Gastroesophageal sphincter (tissue), 4 donors: Measurements from ENCODE around the gene ISG15. TPM values are rescaled to one million over a fixed set of nuclear protein-coding genes. Genes with fewer than 3 reads are reported as not detected.

Experiments
- ATAC-seq: fragments of 150-250 bp; one replicate; pipeline ENCODE4 v1.9.1; 2016; ENCODE audit warnings: mild to moderate bottlenecking, moderate library complexity
- H3K27ac ChIP-seq, 4 donors: fragments of 200-600 bp; sonication (generic) in 3 of 4; 1 replicate in 3 of 4; 2 replicates in 1 of 4; pipeline ENCODE4 v1.5.1; 2016 to 2019
- H3K27me3 ChIP-seq: fragments of 200-600 bp; sonication (generic); one replicate; pipeline ENCODE4 v1.5.1; 2019
- H3K36me3 ChIP-seq, 2 donors: fragments of 200-600 bp; sonication (generic); one replicate each; pipeline ENCODE4 v1.5.1; 2019; ENCODE audit warnings: control low read depth in 1 of 2
- H3K4me1 ChIP-seq, 3 donors: fragments of 200-600 bp; sonication (generic); 1 replicate in 2 of 3; 2 replicates in 1 of 3; pipeline ENCODE4 v1.5.1; 2016 to 2019; ENCODE audit warnings: control low read depth in 2 of 3
- H3K4me3 ChIP-seq, 2 donors: fragments of 200-600 bp; sonication (generic); one replicate each; pipeline ENCODE4 v1.5.1; 2019; ENCODE audit warnings: mild to moderate bottlenecking in 1 of 2, moderate library complexity in 1 of 2
- H3K9me3 ChIP-seq, 3 donors: fragments of 200-600 bp; sonication (generic); one replicate each; pipeline ENCODE4 v1.5.1; 2017 to 2019; ENCODE audit warnings: control low read depth in 2 of 3
- CTCF ChIP-seq, 4 experiments: fragments of 200-600 bp in 2 of 4; fragments of 450-650 bp in 2 of 4; sonication (generic) in 1 of 4; IDR thresholded peaks; one replicate each; pipeline ENCODE4 v1.5.1; 2017 to 2019; ENCODE audit warnings: antibody characterized with exemption in 4 of 4, mild to moderate bottlenecking in 2 of 4, moderate library complexity in 2 of 4
- EP300 ChIP-seq: sonication (generic); formaldehyde crosslinking; IDR thresholded peaks from one replicate; pipeline ENCODE4 v1.6.1; 2017; ENCODE audit warnings: antibody characterized with exemption, mild to moderate bottlenecking
- POLR2A ChIP-seq, 2 donors: fragments of 450-650 bp; IDR thresholded peaks; one replicate each; pipeline ENCODE4 v1.6.1; 2017; ENCODE audit warnings: antibody characterized with exemption in 2 of 2, mild to moderate bottlenecking in 2 of 2, moderate library complexity in 1 of 2
- POLR2AphosphoS5 ChIP-seq: sonication (generic); formaldehyde crosslinking; IDR thresholded peaks from one replicate; pipeline ENCODE4 v1.6.1; 2017; ENCODE audit warnings: antibody characterized with exemption
- WGBS, 2 donors: methylation state at CpG; one replicate each; pipeline ENCODE4 v1.1.5; 2018; ENCODE audit warnings: low coverage in 1 of 2; 5-methylcytosine and 5-hydroxymethylcytosine counted together
- total RNA-seq, 4 donors: library from RNA; depleted of rRNA; stranded (reverse); fragments of >200 nt; gene quantifications; one replicate each; pipeline ENCODE4 v1.1.0, GENCODE V29; 2016

Gene ISG15
- total RNA-seq, 4 donors from 2014 or later, result 26.9 to 56.2 (median 45.9) TPM

- Histone ChIP-seq H3K9me3 (no peaks in the 10 kb centered on the region), H3K4me1 (peaks cover 3 to 26% (median 12%) of the 10 kb centered on the region in 3 donors), H3K36me3 (peaks cover 0 to 41% of the 10 kb centered on the region in 2 donors), H3K27me3 (no peaks in the 10 kb centered on the region), H3K27ac (peak overlapping the region in 2 of 4 donors; percentile 19 to 24), H3K4me3 (peak overlapping the region in 1 of 2 donors; percentile 57)
- TF ChIP-seq POLR2AphosphoS5 (no peak), POLR2A (IDR thresholded peaks at IDR 0.05) (no peak), CTCF (IDR thresholded peaks at IDR 0.05) (no peak), EP300 (no peak)
- WGBS, 2 donors, result no CpG with 5 or more reads among the region's 60 CpGs
- peak; percentile 9 for ATAC-seq
These were observed 27.8 kb downstream of the ISG15 start for GRCh38 chr1:1041092-1041523.

- TF ChIP-seq CTCF (IDR thresholded peaks at IDR 0.05), result no peak
- TF ChIP-seq POLR2A (IDR thresholded peaks at IDR 0.05), result no peak
- no CpG with 5 or more reads among the region's 25 CpGs for WGBS, 2 donors
- Histone ChIP-seq H3K4me1 (peaks cover 3 to 26% (median 12%) of the 10 kb centered on the region in 3 donors), H3K27me3 (no peaks in the 10 kb centered on the region), H3K27ac (no peak overlapping the region), H3K4me3 (no peak overlapping the region), H3K9me3 (no peaks in the 10 kb centered on the region), H3K36me3 (peaks cover 0 to 42% of the 10 kb centered on the region in 2 donors)
- ATAC-seq, result no peak
These were observed 28.6 kb downstream of the ISG15 start for GRCh38 chr1:1041873-1042272.

GRCh38 chr1:1042835-1043234, 29.5 kb downstream of the ISG15 start:
- ATAC-seq, result no peak
- Histone ChIP-seq H3K36me3 (peaks cover 0 to 49% of the 10 kb centered on the region in 2 donors), H3K4me3 (no peak overlapping the region), H3K9me3 (no peaks in the 10 kb centered on the region), H3K27ac (no peak overlapping the region), H3K27me3 (no peaks in the 10 kb centered on the region), H3K4me1 (peaks cover 3 to 26% (median 12%) of the 10 kb centered on the region in 3 donors)
- no CpG with 5 or more reads among the region's 10 CpGs for WGBS, 2 donors
- TF ChIP-seq EP300, result no peak
- no peak for TF ChIP-seq POLR2AphosphoS5

- 88 to 100% methylated on average over 3 to 5 of the region's 27 CpGs for WGBS, 2 donors
- no peak for ATAC-seq
- H3K9me3 ChIP-seq, result no peaks in the 10 kb centered on the region
- H3K27me3 ChIP-seq, result no peaks in the 10 kb centered on the region
- H3K4me1 ChIP-seq, result peaks cover 3 to 26% (median 12%) of the 10 kb centered on the region in 3 donors
- TF ChIP-seq POLR2A (IDR thresholded peaks at IDR 0.05) (no peak), POLR2AphosphoS5 (no peak), EP300 (no peak), CTCF (IDR thresholded peaks at IDR 0.05) (no peak)
- H3K36me3 ChIP-seq, result peaks cover 0 to 54% of the 10 kb centered on the region in 2 donors
- no peak overlapping the region for H3K4me3 ChIP-seq
- H3K27ac ChIP-seq, result no peak overlapping the region
These were observed 30.1 kb downstream of the ISG15 start for GRCh38 chr1:1043411-1043810.

GRCh38 chr1:1043921-1044320, 30.6 kb downstream of the ISG15 start:
- no CpG with 5 or more reads among the region's 33 CpGs for WGBS, 2 donors
- Histone ChIP-seq H3K27ac (no peak overlapping the region), H3K4me1 (peaks cover 3 to 24% (median 12%) of the 10 kb centered on the region in 3 donors), H3K27me3 (no peaks in the 10 kb centered on the region), H3K4me3 (no peak overlapping the region), H3K36me3 (peaks cover 0 to 59% of the 10 kb centered on the region in 2 donors), H3K9me3 (no peaks in the 10 kb centered on the region)
- no peak for TF ChIP-seq CTCF (IDR thresholded peaks at IDR 0.05)
- TF ChIP-seq POLR2A (IDR thresholded peaks at IDR 0.05), result no peak
- TF ChIP-seq EP300, result no peak
- TF ChIP-seq POLR2AphosphoS5, result no peak
- ATAC-seq, result no peak
